Right lobe of liver (tissue), 4 donors: ENCODE measurements around the gene FADS6.

Source experiments
- POLR2A ChIP-seq: fragments of 450-650 bp; IDR thresholded peaks from one replicate; pipeline ENCODE4 v1.6.1; 2017; ENCODE audit warnings: antibody characterized with exemption, mild to moderate bottlenecking
- TF ChIP-seq, protein P1 (sequence below), 4 donors: fragments of 200-600 bp in 3 of 4; fragments of 450-650 bp in 1 of 4; IDR thresholded peaks; one replicate each; pipeline versions ENCODE4 v1.5.1 to v1.8.0; 2016 to 2022; ENCODE audit warnings: antibody characterized with exemption in 4 of 4, mild to moderate bottlenecking in 2 of 4
- donor health status: DM: no; HTN: no; CAD: no.
- donor health status: DM: no; HTN: no; CAD: no.
- donor health status: DM: no; HTN: yes; CAD: no.

DNA sequence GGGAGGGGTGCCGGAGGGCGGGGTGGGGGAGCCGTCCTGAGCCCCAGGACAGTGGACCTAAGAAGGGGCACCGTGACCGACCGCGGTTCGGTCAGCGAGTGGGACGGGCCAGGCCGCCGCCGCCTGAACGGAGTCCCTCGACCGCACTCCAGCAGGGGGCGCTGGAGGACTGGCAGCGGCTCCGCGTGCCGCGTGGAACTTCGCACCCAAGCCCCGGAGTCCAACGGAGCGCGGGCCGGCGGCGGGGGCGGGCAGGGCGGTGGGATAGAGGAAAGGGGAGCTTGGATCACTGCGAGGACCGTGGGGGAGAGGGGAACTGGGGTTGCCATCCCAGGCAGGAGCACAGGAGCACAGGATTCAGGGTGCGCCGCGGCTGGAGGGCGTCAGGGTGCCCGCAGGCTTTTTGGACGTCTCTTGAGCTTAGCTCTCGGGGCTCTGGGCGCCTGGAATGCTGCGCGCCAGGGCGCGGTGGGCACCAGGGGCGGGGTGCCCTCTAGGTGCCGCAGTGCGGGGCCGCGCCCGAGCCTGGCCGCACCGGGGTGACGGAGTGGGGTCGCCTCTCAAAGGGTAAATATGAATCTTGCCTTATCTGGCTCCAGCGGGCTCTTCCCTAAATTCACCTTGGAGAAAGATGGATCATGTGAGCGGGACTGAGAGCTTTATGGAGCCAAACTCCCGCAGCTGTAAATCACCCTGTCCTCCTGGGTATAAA lies 30.3 kb upstream of the FADS6 start:
- TF ChIP-seq, protein P1, sequence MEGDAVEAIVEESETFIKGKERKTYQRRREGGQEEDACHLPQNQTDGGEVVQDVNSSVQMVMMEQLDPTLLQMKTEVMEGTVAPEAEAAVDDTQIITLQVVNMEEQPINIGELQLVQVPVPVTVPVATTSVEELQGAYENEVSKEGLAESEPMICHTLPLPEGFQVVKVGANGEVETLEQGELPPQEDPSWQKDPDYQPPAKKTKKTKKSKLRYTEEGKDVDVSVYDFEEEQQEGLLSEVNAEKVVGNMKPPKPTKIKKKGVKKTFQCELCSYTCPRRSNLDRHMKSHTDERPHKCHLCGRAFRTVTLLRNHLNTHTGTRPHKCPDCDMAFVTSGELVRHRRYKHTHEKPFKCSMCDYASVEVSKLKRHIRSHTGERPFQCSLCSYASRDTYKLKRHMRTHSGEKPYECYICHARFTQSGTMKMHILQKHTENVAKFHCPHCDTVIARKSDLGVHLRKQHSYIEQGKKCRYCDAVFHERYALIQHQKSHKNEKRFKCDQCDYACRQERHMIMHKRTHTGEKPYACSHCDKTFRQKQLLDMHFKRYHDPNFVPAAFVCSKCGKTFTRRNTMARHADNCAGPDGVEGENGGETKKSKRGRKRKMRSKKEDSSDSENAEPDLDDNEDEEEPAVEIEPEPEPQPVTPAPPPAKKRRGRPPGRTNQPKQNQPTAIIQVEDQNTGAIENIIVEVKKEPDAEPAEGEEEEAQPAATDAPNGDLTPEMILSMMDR (IDR thresholded peaks at IDR 0.05), result peak; percentile 59 to 88 (median 82)
- TF ChIP-seq POLR2A, result no peak
